Transverse colon (tissue), 4 donors: ENCODE results near the gene DDX23. TPM values are rescaled to one million over a fixed set of nuclear protein-coding genes. Genes with fewer than 3 reads are reported as not detected.
"Not testable (repeated sequence)": the region's sequence is repeated elsewhere in the genome, so short reads cannot be mapped to it uniquely, and the experiment has no call there.

ENCODE experiments used
- DNase-seq: peaks from one replicate; pipeline ENCODE4 v3.0.0-alpha.2; 2019
- H3K27ac ChIP-seq, 4 donors: fragments of 200-600 bp; sonication (generic); 2 replicates each; pipeline ENCODE4 v1.5.1; 2016 to 2018; ENCODE audit warnings: inconsistent platforms in 4 of 4
- H3K27me3 ChIP-seq: fragments of 200-600 bp; sonication (generic); 2 replicates; pipeline ENCODE4 v1.5.1; 2017; ENCODE audit warnings: inconsistent platforms
- H3K36me3 ChIP-seq, 4 donors: fragments of 200-600 bp; sonication (generic); 2 replicates each; pipeline ENCODE4 v1.5.1; 2017 to 2019; ENCODE audit warnings: inconsistent platforms in 4 of 4
- H3K4me1 ChIP-seq, 4 donors: fragments of 200-600 bp; sonication (generic); 2 replicates each; pipeline ENCODE4 v1.5.1; 2017 to 2020; ENCODE audit warnings: inconsistent platforms in 4 of 4
- H3K4me3 ChIP-seq, 4 donors: fragments of 200-600 bp; sonication (generic); 1 replicate in 1 of 4; 2 replicates in 3 of 4; pipeline versions ENCODE4 v1.5.1 to v1.6.1; 2017 to 2019; ENCODE audit warnings: inconsistent platforms in 4 of 4
- H3K9me3 ChIP-seq, 2 donors: fragments of 200-600 bp; sonication (generic); 2 replicates each; pipeline ENCODE4 v1.5.1; 2017 to 2019; ENCODE audit warnings: inconsistent platforms in 2 of 2
- CTCF ChIP-seq, 5 experiments: fragments of 200-600 bp in 3 of 5; fragments of 450-650 bp in 2 of 5; sonication (generic) in 3 of 5; IDR thresholded peaks; 1 replicate in 2 of 5; 2 replicates in 3 of 5; pipeline ENCODE4 v1.5.1; 2016 to 2017; ENCODE audit warnings: antibody characterized with exemption in 5 of 5, inconsistent platforms in 3 of 5, mild to moderate bottlenecking in 2 of 5, moderate library complexity in 1 of 5
- EP300 ChIP-seq: sonication (generic); formaldehyde crosslinking; IDR thresholded peaks from one replicate; pipeline ENCODE4 v1.6.1; 2017; ENCODE audit warnings: antibody characterized with exemption, low read depth
- POLR2A ChIP-seq: fragments of 450-650 bp; IDR thresholded peaks from one replicate; pipeline ENCODE4 v1.6.1; 2016; ENCODE audit warnings: antibody characterized with exemption, mild to moderate bottlenecking, moderate library complexity
- POLR2AphosphoS5 ChIP-seq, 3 donors: sonication (generic); formaldehyde crosslinking; IDR thresholded peaks; one replicate each; pipeline ENCODE4 v1.6.1; 2016; ENCODE audit warnings: antibody characterized with exemption in 3 of 3
- WGBS, 2 donors: methylation state at CpG; one replicate each; pipeline ENCODE4 v1.1.5; 2018; ENCODE audit warnings: low coverage in 1 of 2; 5-methylcytosine and 5-hydroxymethylcytosine counted together
- in situ Hi-C, 4 donors: fragments of 200-750 bp; cut with MboI; loops; one replicate each; pipeline versions ENCODE4 v1.15.0 to v1.15.1; 2017; ENCODE audit warnings: low sequenced_read_pairs in 3 of 4, low pct_ligation_motif_present in 1 of 4, low pct_unique_long_range_greater_than_20kb in 1 of 4
- intact Hi-C: fragments of 100-400 bp; cut with DNase I; formaldehyde crosslinking; loops from one replicate; pipeline ENCODE4 v1.15.1; 2023; ENCODE audit warnings: low total_unique reads
- total RNA-seq, 4 donors: library from RNA; depleted of rRNA; stranded (reverse); fragments of >200 nt; gene quantifications; one replicate each; pipeline ENCODE4 v1.1.0, GENCODE V29; 2016

Gene DDX23
- total RNA-seq, 4 donors from 2014 or later = 82.9 to 143 (median 83.9) TPM

GRCh38 chr12:48875944-48876515, 24.1 kb upstream of the DDX23 start:
- 69 to 83% methylated on average over 4 of the region's 4 CpGs for WGBS, 2 donors
- Histone ChIP-seq H3K4me1 (no peaks in the 10 kb centered on the region), H3K9me3 (no peaks in the 10 kb centered on the region), H3K36me3 (no peaks in the 10 kb centered on the region), H3K4me3 (no peak overlapping the region), H3K27me3 (peaks cover 10% of the 10 kb centered on the region), H3K27ac (no peak overlapping the region)
- in situ Hi-C loops = no loop called here
- DNase-seq = no peak
- TF ChIP-seq POLR2A = no peak
- TF ChIP-seq CTCF (IDR thresholded peaks at IDR 0.05) = no peak
- no peak for TF ChIP-seq EP300
- TF ChIP-seq POLR2AphosphoS5 (IDR thresholded peaks at IDR 0.05) = no peak
- intact Hi-C loops = no loop called here

DNA sequence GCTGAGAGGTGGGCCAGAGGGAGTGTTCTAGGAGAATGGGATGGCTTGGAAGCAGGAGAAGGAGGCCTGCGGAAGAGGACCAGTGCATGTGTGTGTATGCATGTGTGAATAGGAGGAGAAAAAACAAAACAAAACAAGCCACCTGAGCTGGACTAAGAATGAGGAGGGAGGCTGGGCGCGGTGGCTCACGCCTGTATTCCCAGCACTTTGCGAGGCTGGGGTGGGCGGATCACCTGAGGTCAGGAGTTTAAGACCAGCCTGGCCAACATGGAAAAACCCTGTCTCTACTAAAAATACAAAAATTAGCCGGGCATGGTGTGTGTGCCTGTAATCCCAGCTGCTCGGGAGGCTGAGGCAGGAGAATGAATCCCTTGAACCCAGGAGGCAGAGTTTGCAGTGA, 21.6 kb upstream of the DDX23 start:
- H3K27ac ChIP-seq, H3K4me1 ChIP-seq, DNase-seq, H3K4me3 ChIP-seq, H3K9me3 ChIP-seq, intact Hi-C loops, H3K27me3 ChIP-seq, H3K36me3 ChIP-seq, in situ Hi-C loops: not testable (repeated sequence)
- 73 to 90% methylated on average over 2 to 8 of the region's 8 CpGs for WGBS, 2 donors

GRCh38 chr12:48873096-48873495, 21.1 kb upstream of the DDX23 start:
- Histone ChIP-seq H3K4me3 (no peak overlapping the region), H3K36me3 (no peaks in the 10 kb centered on the region), H3K9me3 (no peaks in the 10 kb centered on the region), H3K4me1 (no peaks in the 10 kb centered on the region), H3K27ac (no peak overlapping the region), H3K27me3 (no peaks in the 10 kb centered on the region)
- no peak for DNase-seq
- 84 to 86% methylated on average over 4 of the region's 4 CpGs for WGBS, 2 donors
- no peak for TF ChIP-seq POLR2A
- no peak for TF ChIP-seq POLR2AphosphoS5 (IDR thresholded peaks at IDR 0.05)
- intact Hi-C loops (no loop called here), in situ Hi-C loops (no loop called here)

DNA sequence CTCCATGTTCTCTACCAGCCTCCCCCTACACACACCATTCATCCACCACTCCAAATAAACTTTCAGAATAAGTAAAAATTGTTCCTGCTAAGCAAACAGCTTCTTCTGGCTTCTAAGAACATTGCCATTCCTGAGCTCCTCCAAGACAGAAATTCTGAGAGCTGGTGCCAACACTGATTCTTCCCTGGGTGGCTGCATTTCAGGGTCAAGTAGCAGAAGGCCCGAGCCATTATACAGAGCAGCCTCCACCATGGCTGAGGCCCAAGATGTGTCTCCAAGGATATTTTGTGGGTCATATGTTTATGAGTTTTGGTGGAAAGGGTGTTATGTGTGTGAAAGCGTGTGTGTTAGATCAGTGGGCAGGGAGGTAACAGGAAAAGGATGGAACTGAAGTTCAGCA, 17.2 kb upstream of the DDX23 start:
- no peaks in the 10 kb centered on the region for H3K9me3 ChIP-seq
- in situ Hi-C loops (no loop called here), intact Hi-C loops (no loop called here)
- no peak overlapping the region for H3K4me3 ChIP-seq
- peaks cover 4 to 21% (median 13%) of the 10 kb centered on the region in 4 donors for H3K4me1 ChIP-seq
- TF ChIP-seq CTCF (IDR thresholded peaks at IDR 0.05) (no peak), EP300 (no peak), POLR2A (no peak), POLR2AphosphoS5 (IDR thresholded peaks at IDR 0.05) (no peak)
- WGBS, 2 donors = 80 to 88% methylated on average over 1 to 2 of the region's 2 CpGs
- no peak for DNase-seq
- H3K36me3 ChIP-seq = no peaks in the 10 kb centered on the region
- H3K27ac ChIP-seq = no peak overlapping the region
- H3K27me3 ChIP-seq = peaks cover 4% of the 10 kb centered on the region

- in situ Hi-C loops (no loop called here), intact Hi-C loops (no loop called here)
- peaks cover 4 to 28% (median 13%) of the 10 kb centered on the region in 4 donors for H3K4me1 ChIP-seq
- TF ChIP-seq POLR2AphosphoS5 (IDR thresholded peaks at IDR 0.05) = no peak
- no peak for TF ChIP-seq POLR2A
- no peak for TF ChIP-seq CTCF (IDR thresholded peaks at IDR 0.05)
- TF ChIP-seq EP300 = no peak
- H3K36me3 ChIP-seq = no peaks in the 10 kb centered on the region
- H3K27ac ChIP-seq = no peak overlapping the region
- no peaks in the 10 kb centered on the region for H3K9me3 ChIP-seq
- WGBS, 2 donors = 83 to 88% methylated on average over 1 to 2 of the region's 2 CpGs
- H3K4me3 ChIP-seq = no peak overlapping the region
- no peak for DNase-seq
- H3K27me3 ChIP-seq = peaks cover 6% of the 10 kb centered on the region
Measured at GRCh38 chr12:48868451-48868850, 16.5 kb upstream of the DDX23 start.
